ENCODE data around the gene ERC1.
"Not testable (repeated sequence)": the region's sequence is repeated elsewhere in the genome, so short reads cannot be mapped to it uniquely, and the experiment has no call there.

Gene ERC1

DNA sequence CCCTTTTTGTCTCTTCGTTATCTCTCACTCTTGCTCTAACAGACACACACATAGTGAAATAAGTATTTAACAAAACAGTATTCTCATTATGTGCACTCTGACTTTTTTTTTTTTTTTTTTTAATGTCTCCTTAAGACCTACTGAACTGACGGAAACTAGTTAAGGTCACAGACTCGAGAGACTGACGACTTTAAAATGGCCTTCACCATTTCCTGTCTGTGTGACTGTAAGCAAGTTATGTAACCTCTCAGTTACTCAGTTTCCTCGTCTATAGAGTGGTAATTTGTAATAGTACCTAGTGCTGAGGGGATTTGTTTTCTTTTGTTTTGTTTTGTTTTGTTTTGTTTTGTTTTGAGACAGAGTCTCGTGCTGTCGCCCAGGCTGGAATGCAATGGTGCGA, 318.6 kb downstream of the ERC1 start:
- ATAC-seq (replicated peaks; ENCODE audit: extremely low read depth, poor library complexity, severe bottlenecking), result no peak
- H3K27ac Mint-ChIP-seq (ENCODE audit: low read depth), result peak overlapping the region; percentile 78
- no peaks in the 10 kb centered on the region for H3K9me3 Mint-ChIP-seq
- no peak overlapping the region for H3K4me3 Mint-ChIP-seq
- H3K4me1 Mint-ChIP-seq, result no peaks in the 10 kb centered on the region
- H3K27me3 Mint-ChIP-seq, result no peaks in the 10 kb centered on the region
- H3K36me3 Mint-ChIP-seq (ENCODE audit: insufficient read depth), result no peaks in the 10 kb centered on the region
- DNase-seq (ENCODE audit: low spot score in 2 of 2), result no peak

DNA sequence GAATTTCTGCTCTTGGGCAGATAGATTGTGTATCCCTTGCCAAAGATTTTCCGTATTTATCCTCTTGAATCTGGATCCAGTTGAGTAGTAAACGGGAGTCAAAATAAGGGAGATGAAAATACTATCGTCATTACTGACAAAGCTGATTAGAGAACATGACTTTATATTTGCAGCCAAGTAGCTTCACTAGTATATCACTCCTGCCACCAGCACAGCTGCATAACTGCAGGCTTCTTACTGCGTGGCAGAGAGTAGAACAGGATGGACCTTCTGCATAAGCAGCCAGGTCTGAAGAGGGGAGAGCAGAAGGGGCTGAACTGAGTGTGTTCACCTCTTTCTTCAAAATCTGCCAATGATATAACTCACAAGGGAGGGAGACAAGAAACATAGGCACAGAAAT, 319.6 kb downstream of the ERC1 start:
- H3K4me3 Mint-ChIP-seq, result no peak overlapping the region
- no peak for DNase-seq (ENCODE audit: low spot score in 2 of 2)
- no peaks in the 10 kb centered on the region for H3K27me3 Mint-ChIP-seq
- ATAC-seq (replicated peaks; ENCODE audit: extremely low read depth, poor library complexity, severe bottlenecking), result no peak
- peak overlapping the region; percentile 22 for H3K27ac Mint-ChIP-seq (ENCODE audit: low read depth)
- peaks cover 1% of the 10 kb centered on the region for H3K36me3 Mint-ChIP-seq (ENCODE audit: insufficient read depth)
- no peaks in the 10 kb centered on the region for H3K9me3 Mint-ChIP-seq
- H3K4me1 Mint-ChIP-seq, result no peaks in the 10 kb centered on the region

DNA sequence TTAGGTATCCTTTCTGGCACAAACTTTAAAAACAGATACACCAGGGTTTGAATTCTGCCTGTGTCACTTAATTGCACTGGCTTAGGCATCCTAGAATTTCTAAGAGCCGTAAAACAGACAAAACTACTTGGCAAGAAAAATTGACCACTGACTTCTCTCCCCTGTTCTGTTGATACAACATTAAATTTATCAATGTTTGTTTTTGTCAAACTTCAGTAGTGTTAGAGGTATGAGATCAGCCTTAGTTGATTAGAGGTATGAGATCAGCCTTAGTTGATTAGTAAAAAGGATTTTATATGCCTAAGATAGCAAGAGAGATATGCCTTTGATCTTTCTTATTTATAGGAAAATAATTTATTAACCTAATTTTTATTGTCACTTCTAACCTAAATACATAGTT, 320.1 kb downstream of the ERC1 start:
- H3K4me3 Mint-ChIP-seq, result no peak overlapping the region
- no peak overlapping the region for H3K27ac Mint-ChIP-seq (ENCODE audit: low read depth)
- H3K36me3 Mint-ChIP-seq (ENCODE audit: insufficient read depth), result peaks cover 1% of the 10 kb centered on the region
- no peaks in the 10 kb centered on the region for H3K4me1 Mint-ChIP-seq
- no peaks in the 10 kb centered on the region for H3K9me3 Mint-ChIP-seq
- ATAC-seq (replicated peaks; ENCODE audit: extremely low read depth, poor library complexity, severe bottlenecking), result no peak
- DNase-seq (ENCODE audit: low spot score in 2 of 2), result no peak
- no peaks in the 10 kb centered on the region for H3K27me3 Mint-ChIP-seq

DNA sequence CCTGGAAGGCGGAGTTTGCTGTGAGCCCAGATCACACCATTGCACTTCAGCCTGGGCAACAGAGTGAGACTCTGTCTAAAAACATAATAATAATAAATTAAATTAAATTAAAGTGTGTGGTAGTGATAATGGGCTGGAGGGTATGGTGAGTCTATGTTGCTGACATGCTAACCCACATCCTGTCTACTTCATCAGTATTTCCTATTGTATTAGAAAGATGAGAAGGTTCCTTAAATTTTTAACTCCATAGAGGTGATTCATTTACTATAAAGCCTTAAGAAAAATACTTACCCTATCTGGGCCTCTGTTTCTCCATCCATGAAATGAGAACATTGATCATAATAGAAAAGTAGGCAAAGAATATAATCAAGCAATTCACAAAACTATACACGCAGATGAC, 322.9 kb downstream of the ERC1 start:
- Mint-ChIP-seq H3K9me3 (no peaks in the 10 kb centered on the region), H3K36me3 (ENCODE audit: insufficient read depth) (peaks cover 5% of the 10 kb centered on the region), H3K4me3 (no peak overlapping the region), H3K27me3 (no peaks in the 10 kb centered on the region), H3K27ac (ENCODE audit: low read depth) (no peak overlapping the region), H3K4me1 (no peaks in the 10 kb centered on the region)
- DNase-seq (ENCODE audit: low spot score in 2 of 2), result no peak
- no peak for ATAC-seq (replicated peaks; ENCODE audit: extremely low read depth, poor library complexity, severe bottlenecking)

DNA sequence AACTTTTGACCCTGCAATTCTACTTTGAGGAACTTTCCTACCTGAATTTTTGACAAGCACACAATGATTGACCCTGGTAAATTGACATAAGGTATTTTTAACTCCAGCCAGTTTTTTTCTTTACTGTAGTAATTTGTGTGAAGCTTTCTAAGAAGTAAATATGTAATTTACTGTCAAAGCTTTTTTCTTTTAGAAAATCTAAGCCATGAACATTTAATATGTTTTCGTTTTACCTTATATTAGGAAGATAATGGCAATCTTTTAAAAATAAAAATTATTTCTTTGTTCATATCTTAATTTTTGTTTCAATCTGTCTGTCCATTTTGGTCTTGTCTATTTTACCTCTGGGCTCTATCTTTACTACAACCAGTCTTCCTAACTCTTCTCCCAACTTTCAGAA, 323.5 kb downstream of the ERC1 start:
- Mint-ChIP-seq H3K36me3 (ENCODE audit: insufficient read depth) (peaks cover 5% of the 10 kb centered on the region), H3K27me3 (no peaks in the 10 kb centered on the region), H3K4me1 (no peaks in the 10 kb centered on the region), H3K9me3 (no peaks in the 10 kb centered on the region), H3K4me3 (no peak overlapping the region), H3K27ac (ENCODE audit: low read depth) (no peak overlapping the region)
- ATAC-seq (replicated peaks; ENCODE audit: extremely low read depth, poor library complexity, severe bottlenecking), result no peak
- no peak for DNase-seq (ENCODE audit: low spot score in 2 of 2)

DNA sequence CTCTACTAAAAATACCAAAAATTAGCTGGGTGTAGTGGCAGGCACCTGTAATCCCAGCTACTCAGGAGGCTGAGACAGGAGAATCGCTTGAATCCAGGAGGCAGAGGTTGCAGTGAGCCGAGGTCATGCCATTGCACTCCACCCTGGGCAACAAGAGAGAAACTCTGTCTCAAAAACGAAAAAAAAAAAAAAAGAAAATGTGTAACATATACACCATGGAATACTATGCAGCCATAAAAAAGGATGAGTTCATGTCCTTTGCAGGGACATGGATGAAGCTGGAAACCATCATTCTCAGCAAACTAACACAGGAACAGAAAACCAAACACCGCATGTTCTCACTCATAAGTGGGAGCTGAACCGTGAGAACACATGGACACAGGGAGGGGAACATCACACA, 326.0 kb downstream of the ERC1 start:
- not testable (repeated sequence) for ATAC-seq (replicated peaks; ENCODE audit: extremely low read depth, poor library complexity, severe bottlenecking); H3K4me3 Mint-ChIP-seq; H3K27ac Mint-ChIP-seq (ENCODE audit: low read depth); H3K36me3 Mint-ChIP-seq (ENCODE audit: insufficient read depth); H3K9me3 Mint-ChIP-seq; H3K27me3 Mint-ChIP-seq; DNase-seq (ENCODE audit: low spot score in 2 of 2); H3K4me1 Mint-ChIP-seq

DNA sequence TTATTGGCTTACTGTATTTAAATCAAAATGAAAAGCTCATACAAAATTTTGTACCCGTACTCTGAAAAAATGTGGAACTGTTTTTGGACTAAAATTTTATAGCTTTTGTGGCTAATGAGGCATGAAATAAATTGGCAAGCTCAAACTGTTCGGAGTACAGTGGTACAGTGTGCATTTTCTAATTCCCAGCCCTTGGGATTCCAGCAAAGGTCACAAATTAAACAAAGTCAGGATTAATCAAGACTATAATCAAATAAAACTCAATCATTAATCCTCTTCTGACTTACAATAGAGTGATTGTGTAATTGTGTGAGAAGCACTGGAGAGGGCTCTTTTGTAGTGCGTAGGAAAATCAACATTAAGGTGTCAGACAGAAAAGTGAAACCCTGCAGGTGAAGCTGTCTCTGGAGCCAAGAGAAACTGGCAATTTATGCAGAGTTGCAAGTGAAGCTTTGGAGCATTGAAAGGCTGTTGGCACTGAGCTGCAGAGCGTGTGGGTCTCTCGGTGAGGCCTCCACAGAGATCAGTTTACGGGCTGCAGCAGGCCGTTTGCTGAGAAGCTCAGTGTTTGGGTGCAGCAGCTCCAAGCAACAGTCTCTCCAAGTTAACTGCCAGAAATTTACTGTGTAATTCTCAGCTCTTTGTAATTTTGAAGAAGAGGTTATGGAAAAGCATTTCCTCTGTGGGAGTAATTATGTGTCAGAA, 327.5 kb downstream of the ERC1 start:
- Mint-ChIP-seq H3K9me3 (no peaks in the 10 kb centered on the region), H3K27ac (ENCODE audit: low read depth) (no peak overlapping the region), H3K27me3 (no peaks in the 10 kb centered on the region), H3K4me1 (no peaks in the 10 kb centered on the region), H3K4me3 (no peak overlapping the region), H3K36me3 (ENCODE audit: insufficient read depth) (peaks cover 5% of the 10 kb centered on the region)
- DNase-seq (ENCODE audit: low spot score in 2 of 2) (no peak), ATAC-seq (replicated peaks; ENCODE audit: extremely low read depth, poor library complexity, severe bottlenecking) (no peak)

DNA sequence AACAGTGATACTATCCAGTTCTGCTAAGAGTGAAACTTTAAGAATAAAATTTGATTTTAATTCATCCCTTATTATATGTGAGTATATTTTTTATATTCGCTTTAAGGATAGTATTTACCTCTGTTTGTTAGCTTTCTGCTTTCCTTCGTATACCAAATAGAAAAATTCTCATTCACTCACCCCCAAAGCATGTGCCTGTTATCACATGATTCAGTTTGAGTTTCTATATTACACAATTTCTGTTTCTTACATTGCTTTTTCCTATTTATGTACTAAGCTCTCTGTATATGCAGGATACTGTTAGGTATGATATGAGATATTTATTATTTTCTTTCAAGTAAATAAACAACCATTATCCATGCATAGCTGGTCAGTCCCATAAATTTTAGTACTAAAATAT, 328.2 kb downstream of the ERC1 start:
- no peak overlapping the region for H3K27ac Mint-ChIP-seq (ENCODE audit: low read depth)
- ATAC-seq (replicated peaks; ENCODE audit: extremely low read depth, poor library complexity, severe bottlenecking), result no peak
- H3K4me3 Mint-ChIP-seq, result no peak overlapping the region
- no peaks in the 10 kb centered on the region for H3K9me3 Mint-ChIP-seq
- H3K36me3 Mint-ChIP-seq (ENCODE audit: insufficient read depth), result peaks cover 5% of the 10 kb centered on the region
- no peaks in the 10 kb centered on the region for H3K27me3 Mint-ChIP-seq
- no peak for DNase-seq (ENCODE audit: low spot score in 2 of 2)
- H3K4me1 Mint-ChIP-seq, result no peaks in the 10 kb centered on the region

DNA sequence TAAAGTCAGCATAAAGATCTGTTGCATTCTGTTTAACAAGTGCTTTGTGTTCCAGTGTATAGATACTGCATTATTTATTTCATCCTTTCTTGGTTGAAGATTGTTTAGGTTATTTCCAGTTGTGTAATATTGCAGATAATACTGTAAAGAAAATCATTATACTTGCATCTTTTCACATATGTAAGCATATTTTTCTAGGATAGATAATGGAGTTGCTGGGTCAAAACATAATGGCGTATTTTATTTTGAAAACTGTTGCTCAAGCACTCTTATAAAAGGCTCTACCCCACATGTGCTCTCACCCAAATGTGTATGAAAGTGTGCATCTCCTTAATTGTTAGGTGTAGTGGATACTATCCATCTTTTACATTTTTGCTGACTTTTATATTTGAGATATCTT, 329.0 kb downstream of the ERC1 start:
- Mint-ChIP-seq H3K9me3 (no peaks in the 10 kb centered on the region), H3K27ac (ENCODE audit: low read depth) (no peak overlapping the region), H3K4me3 (no peak overlapping the region), H3K4me1 (no peaks in the 10 kb centered on the region), H3K27me3 (no peaks in the 10 kb centered on the region), H3K36me3 (ENCODE audit: insufficient read depth) (peaks cover 5% of the 10 kb centered on the region)
- ATAC-seq (replicated peaks; ENCODE audit: extremely low read depth, poor library complexity, severe bottlenecking) (no peak), DNase-seq (ENCODE audit: low spot score in 2 of 2) (no peak)

DNA sequence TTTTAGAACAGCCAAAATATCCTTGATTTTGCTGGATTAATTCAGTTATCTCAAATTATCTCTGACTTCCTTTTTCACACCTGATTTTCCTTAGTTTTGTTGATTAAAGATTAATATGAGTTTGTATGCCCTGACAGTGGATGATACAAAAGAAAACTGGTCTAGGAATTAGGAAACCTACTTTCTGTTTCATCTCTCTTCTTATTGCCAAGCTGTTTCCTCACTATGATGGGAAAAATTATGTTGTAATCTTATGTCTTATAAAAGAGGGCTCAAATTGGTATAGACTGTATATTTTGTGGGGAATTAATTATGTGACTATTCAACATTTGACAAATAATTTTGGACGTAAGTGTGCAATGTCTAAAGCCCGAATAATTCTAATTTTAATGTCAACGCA, 331.8 kb downstream of the ERC1 start:
- Mint-ChIP-seq H3K36me3 (ENCODE audit: insufficient read depth) (no peaks in the 10 kb centered on the region), H3K4me1 (no peaks in the 10 kb centered on the region), H3K27me3 (no peaks in the 10 kb centered on the region), H3K9me3 (no peaks in the 10 kb centered on the region), H3K27ac (ENCODE audit: low read depth) (no peak overlapping the region), H3K4me3 (no peak overlapping the region)
- DNase-seq (ENCODE audit: low spot score in 2 of 2), result no peak
- no peak for ATAC-seq (replicated peaks; ENCODE audit: extremely low read depth, poor library complexity, severe bottlenecking)

DNA sequence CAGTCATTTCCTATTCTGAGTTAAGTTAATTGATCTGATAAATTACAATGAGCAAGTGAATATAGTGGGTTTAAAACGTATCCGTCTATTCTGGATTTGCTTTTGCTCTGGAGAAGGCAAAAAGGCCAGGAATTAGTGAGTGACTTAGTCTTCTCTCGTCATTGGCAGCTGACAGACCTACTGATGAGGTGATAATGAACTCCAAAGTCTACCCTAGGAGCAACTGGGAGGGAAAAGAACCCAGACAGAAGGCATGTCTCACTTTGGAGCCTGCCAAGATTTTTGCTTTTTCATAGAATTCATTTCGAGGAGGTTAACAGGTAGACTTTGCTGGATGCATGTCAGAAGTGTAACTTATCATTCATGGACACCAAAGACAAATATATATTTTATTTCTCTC, 333.1 kb downstream of the ERC1 start:
- Mint-ChIP-seq H3K36me3 (ENCODE audit: insufficient read depth) (peaks cover 2% of the 10 kb centered on the region), H3K9me3 (no peaks in the 10 kb centered on the region), H3K4me3 (no peak overlapping the region), H3K27me3 (no peaks in the 10 kb centered on the region), H3K27ac (ENCODE audit: low read depth) (no peak overlapping the region), H3K4me1 (no peaks in the 10 kb centered on the region)
- ATAC-seq (replicated peaks; ENCODE audit: extremely low read depth, poor library complexity, severe bottlenecking), result no peak
- no peak for DNase-seq (ENCODE audit: low spot score in 2 of 2)

DNA sequence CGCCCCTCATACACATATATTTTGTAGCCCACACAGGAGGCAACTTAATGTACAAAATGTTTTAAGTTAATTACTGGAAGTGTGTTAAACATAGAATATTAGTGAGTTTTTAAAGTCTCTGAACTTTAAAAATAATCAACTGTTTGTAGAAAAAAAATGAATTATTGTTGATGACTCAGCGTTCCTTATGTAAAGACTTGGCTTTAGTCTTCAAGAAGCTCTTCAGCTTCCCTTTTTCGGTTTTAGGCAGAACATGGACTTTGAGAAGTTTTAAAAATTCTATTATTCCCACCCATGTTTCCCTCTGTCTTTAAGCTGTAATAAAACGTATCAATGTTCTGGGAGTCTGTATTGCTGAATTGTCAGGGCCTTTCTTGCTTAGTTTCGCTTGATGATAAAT, 333.9 kb downstream of the ERC1 start:
- DNase-seq (ENCODE audit: low spot score in 2 of 2) (no peak), ATAC-seq (replicated peaks; ENCODE audit: extremely low read depth, poor library complexity, severe bottlenecking) (no peak)
- H3K27me3 Mint-ChIP-seq, result no peaks in the 10 kb centered on the region
- H3K4me1 Mint-ChIP-seq, result no peaks in the 10 kb centered on the region
- no peak overlapping the region for H3K27ac Mint-ChIP-seq (ENCODE audit: low read depth)
- peaks cover 2% of the 10 kb centered on the region for H3K36me3 Mint-ChIP-seq (ENCODE audit: insufficient read depth)
- no peaks in the 10 kb centered on the region for H3K9me3 Mint-ChIP-seq
- H3K4me3 Mint-ChIP-seq, result no peak overlapping the region

DNA sequence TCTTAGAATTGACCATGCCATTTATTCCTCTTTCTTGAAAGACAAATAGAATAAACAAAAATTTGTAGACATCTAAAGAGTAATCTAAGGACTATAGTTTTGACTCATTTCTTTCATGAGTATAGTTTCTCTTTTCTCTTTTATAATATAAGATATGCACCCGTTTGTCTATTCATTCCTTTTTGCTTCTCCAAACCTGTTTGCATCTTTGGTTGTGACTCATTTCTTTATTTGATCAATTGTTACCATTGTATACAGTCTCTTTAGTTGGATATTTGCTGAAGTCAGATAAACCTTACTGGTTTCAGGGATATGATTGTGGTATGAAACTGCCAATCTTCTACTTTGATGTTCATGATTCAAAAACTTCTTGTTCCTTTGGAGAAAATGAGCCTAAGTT, 334.6 kb downstream of the ERC1 start:
- Mint-ChIP-seq H3K27ac (ENCODE audit: low read depth) (no peak overlapping the region), H3K4me3 (no peak overlapping the region), H3K27me3 (no peaks in the 10 kb centered on the region), H3K9me3 (no peaks in the 10 kb centered on the region), H3K4me1 (no peaks in the 10 kb centered on the region), H3K36me3 (ENCODE audit: insufficient read depth) (peaks cover 4% of the 10 kb centered on the region)
- no peak for DNase-seq (ENCODE audit: low spot score in 2 of 2)
- ATAC-seq (replicated peaks; ENCODE audit: extremely low read depth, poor library complexity, severe bottlenecking), result no peak

DNA sequence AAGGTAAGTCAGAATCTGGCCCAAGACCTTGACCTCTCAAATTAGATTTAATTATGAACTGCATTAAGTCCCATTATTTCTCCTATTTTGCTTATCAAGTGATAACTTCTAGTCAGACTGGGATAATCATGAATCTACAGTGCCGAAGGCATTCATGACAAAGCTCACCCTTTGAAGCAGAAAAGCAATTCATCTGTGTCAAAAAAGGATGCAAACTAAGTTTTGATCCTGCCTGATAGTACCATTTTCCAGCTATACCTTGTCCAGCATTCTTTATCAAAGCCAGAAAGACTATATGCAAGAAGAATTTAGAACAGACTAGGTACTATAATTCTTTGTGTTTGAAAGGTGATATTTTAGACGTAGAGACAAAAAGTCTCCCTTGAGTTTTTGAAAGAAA, 335.2 kb downstream of the ERC1 start:
- Mint-ChIP-seq H3K4me1 (no peaks in the 10 kb centered on the region), H3K9me3 (no peaks in the 10 kb centered on the region), H3K27me3 (no peaks in the 10 kb centered on the region), H3K27ac (ENCODE audit: low read depth) (no peak overlapping the region), H3K4me3 (no peak overlapping the region), H3K36me3 (ENCODE audit: insufficient read depth) (peaks cover 6% of the 10 kb centered on the region)
- DNase-seq (ENCODE audit: low spot score in 2 of 2) (no peak), ATAC-seq (replicated peaks; ENCODE audit: extremely low read depth, poor library complexity, severe bottlenecking) (no peak)
